GM12865 (cell line): ENCODE results near the gene TMEM132D.

Source experiments
- DNase-seq: peaks from one replicate; pipeline ENCODE4 v3.0.0; 2010; ENCODE audit warnings: low read depth
- H3K4me3 ChIP-seq: 2 replicates; pipeline ENCODE4 v1.5.1; 2011; ENCODE audit warnings: mild to moderate bottlenecking, low read depth, low read length, control low read depth
- TF ChIP-seq, protein P1 (sequence below): IDR thresholded peaks from 2 replicates; pipeline ENCODE4 v1.5.1; 2011; ENCODE audit warnings: low read length, control low read depth, low read depth, inconsistent platforms; ENCODE audit not compliant: insufficient read depth; ENCODE audit errors: missing control alignments

The TMEM132D gene

DNA sequence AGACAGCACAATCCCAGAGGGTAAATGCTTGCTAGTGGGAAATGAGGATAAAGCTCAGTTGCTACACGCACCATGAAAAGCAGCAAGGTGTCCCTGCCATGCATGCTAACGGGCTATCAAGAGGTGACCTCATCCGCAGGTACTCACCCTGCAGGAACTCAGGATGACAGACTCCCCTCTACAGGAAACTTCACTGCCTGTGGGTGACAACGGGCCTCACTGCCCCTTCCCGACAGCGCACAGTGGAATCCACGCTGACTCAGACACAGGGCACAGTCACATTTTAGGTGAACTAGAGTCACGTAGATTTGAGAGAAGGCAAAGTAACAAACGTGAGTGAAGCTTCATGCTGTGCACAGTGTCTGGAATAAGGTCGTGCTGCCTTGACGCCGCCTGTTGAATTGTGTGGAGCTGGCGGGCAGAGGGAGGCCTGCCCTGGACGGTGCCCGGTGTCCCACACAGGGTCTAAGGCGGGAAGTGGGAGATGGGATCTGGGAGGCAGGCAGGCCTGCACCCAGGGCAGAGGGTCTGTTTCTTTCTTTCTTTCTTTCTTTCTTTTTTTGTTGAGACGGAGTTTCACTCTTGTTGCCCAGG is 331.8 kb downstream of the TMEM132D start:
- H3K4me3 ChIP-seq = no peak overlapping the region
- no peak for DNase-seq
- TF ChIP-seq, protein P1, sequence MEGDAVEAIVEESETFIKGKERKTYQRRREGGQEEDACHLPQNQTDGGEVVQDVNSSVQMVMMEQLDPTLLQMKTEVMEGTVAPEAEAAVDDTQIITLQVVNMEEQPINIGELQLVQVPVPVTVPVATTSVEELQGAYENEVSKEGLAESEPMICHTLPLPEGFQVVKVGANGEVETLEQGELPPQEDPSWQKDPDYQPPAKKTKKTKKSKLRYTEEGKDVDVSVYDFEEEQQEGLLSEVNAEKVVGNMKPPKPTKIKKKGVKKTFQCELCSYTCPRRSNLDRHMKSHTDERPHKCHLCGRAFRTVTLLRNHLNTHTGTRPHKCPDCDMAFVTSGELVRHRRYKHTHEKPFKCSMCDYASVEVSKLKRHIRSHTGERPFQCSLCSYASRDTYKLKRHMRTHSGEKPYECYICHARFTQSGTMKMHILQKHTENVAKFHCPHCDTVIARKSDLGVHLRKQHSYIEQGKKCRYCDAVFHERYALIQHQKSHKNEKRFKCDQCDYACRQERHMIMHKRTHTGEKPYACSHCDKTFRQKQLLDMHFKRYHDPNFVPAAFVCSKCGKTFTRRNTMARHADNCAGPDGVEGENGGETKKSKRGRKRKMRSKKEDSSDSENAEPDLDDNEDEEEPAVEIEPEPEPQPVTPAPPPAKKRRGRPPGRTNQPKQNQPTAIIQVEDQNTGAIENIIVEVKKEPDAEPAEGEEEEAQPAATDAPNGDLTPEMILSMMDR = no peak

DNA sequence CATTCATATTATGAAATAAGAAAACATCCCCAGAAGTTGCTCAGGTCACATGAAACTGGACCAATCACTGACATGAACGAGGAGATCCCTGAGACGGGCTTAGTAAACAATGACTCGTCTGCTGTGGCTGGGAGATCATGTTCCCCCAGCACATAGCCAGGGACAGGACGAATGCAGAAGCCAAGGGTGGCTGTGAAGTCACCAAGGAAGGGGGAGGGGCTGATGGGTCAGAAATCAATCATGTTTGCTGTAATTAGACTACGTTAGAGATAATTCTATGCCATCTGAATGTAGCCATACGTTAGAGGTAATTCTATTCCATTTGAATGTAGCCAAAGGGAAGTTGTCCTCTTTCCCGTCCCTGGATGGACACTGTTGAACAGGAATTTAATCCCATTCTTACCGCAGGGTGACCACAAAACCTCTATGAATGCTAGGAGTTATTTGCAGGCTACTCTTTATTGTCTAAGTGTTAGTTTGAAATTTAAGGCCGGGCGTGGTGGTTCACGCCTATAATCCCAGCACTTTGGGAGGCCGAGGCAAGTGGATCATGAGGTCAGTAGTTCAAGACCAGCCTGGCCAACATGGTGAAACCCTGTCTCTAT is 332.9 kb downstream of the TMEM132D start:
- DNase-seq = no peak
- H3K4me3 ChIP-seq = no peak overlapping the region
- TF ChIP-seq, protein P1 = no peak

DNA sequence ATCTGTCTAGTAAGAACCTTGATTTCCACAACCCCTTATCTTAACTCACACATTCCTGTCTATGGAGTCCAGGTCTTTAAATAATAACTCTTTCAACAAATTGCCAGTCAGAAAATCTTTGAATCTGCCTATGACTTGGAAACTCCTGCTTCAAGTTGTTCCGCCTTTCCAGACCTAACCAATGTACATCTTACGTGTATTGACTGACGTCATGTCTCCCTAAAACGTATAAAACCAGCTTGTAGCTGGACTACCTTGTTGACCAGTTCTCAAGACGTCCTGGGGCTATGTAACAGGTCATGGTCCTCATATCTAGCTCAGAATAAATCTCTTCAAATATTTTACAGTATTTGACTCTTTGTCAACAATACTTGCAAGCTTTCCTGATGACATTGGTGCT is 337.0 kb downstream of the TMEM132D start:
- TF ChIP-seq, protein P1 = no peak
- DNase-seq = no peak
- H3K4me3 ChIP-seq = no peak overlapping the region

DNA sequence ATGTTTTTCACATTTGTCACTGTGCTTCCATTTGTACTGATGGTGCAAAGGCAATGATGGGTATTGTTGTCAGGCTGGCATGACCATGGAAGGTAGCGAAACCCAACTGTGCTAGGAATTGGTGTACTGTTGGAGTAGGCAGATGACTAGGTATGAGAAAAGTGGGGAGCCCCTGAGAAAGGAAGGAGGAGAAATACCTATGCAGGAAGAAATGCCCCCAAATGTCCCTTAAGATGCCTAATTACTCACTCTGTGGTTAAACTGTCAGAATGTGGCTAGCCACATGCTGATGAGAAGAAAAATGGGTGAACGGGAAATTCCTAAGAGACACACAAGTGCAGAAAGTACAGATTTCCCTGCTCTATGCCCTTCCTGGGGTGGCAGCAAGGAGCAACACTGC is 339.1 kb downstream of the TMEM132D start:
- H3K4me3 ChIP-seq = no peak overlapping the region
- TF ChIP-seq, protein P1 = no peak
- DNase-seq = peak; percentile 54

DNA sequence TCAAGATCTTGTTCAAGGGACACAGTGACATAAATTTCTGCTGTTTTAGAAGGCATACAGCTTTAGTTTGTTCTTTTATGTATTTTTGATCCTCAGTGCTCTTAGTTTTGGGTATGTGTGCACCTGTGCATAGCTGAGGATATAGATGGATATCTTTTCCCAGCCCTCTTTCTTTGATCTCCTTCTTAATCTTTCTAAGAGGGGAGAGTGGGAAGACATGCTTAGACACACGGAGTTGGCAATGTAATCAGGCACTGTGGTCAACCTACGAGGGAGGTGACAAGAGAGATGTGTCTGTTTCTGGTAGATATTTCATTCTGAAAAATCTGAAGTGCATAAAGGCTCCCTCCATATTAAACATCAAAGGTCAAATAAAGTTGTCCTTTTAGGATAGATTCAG is 340.6 kb downstream of the TMEM132D start:
- TF ChIP-seq, protein P1 = no peak
- no peak overlapping the region for H3K4me3 ChIP-seq
- no peak for DNase-seq

DNA sequence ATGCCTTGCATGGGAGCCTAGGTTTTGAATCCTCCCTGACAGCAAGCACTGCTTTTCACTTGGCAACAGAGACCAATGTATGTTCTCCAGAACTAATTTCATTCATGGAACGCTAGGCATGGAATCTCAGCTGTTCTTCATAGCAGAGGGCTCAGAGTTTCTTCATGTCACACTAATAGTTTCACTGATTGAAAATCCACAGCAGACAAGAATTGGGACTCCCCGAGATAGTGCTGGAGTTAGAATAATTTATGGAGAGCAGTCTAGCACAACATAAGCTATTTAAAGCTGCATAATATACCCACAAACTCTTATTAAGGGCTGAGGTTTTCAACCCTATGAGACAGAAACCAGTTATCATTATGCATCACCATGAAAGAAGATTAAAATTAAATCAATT is 342.5 kb downstream of the TMEM132D start:
- no peak for DNase-seq
- TF ChIP-seq, protein P1 = no peak

DNA sequence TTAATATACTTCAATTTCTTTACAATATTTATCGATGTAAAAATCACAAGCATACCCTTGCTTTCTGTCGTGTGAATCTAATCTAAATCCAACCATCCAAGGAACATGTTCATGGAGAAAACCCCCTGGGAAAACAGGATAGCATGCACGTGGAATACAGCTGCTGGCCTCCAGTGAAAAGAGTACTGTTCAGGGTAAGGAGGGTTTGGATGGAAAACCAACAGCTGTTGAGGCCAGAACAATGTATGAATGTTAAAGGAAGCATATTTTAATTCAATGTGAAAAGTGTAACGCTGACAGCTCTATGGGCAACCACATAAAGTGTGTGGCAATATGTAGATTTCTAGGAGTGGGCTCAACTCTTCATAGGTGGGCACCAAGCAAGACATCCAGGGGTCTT is 344.0 kb downstream of the TMEM132D start:
- H3K4me3 ChIP-seq = no peak overlapping the region
- no peak for DNase-seq
- TF ChIP-seq, protein P1 = no peak

More for the DNA sequence above, 342.5 kb downstream of the TMEM132D start:
- H3K4me3 ChIP-seq = no peak overlapping the region
